HG03521 (cell line): ENCODE data around the gene CFAP99.
"Not testable (repeated sequence)": the region's sequence is repeated elsewhere in the genome, so short reads cannot be mapped to it uniquely, and the experiment has no call there.

Source experiments
- ATAC-seq: cut with Tn5 transposase; IDR thresholded peaks from one replicate; pipeline ENCODE4 v1.9.1; 2021; ENCODE audit warnings: mild to moderate bottlenecking, moderate library complexity; ENCODE audit not compliant: unreplicated experiment

Gene CFAP99

GRCh38 chr4:2465032-2465431, 46.3 kb downstream of the CFAP99 start:
- no peak for ATAC-seq

GRCh38 chr4:2465544-2465943, 46.8 kb downstream of the CFAP99 start:
- ATAC-seq = not testable (repeated sequence)

GRCh38 chr4:2468456-2469191, 49.9 kb downstream of the CFAP99 start, which contains the start of gene RNF4:
Gene RNF4, plus strand, starts transcription at chr4:2469106. Its CDS starts 21,388 bp downstream, at chr4:2490494.
- peak; percentile 77 for ATAC-seq

- peak; percentile 38 for ATAC-seq
Measured at GRCh38 chr4:2469192-2469984, 50.6 kb downstream of the CFAP99 start.

- no peak for ATAC-seq
Measured at GRCh38 chr4:2470791-2471190, 52.0 kb downstream of the CFAP99 start.

- ATAC-seq = no peak
Measured at GRCh38 chr4:2472187-2472586, 53.4 kb downstream of the CFAP99 start.

- no peak for ATAC-seq
Measured at GRCh38 chr4:2478229-2478628, 59.5 kb downstream of the CFAP99 start.

GRCh38 chr4:2480649-2481048, 61.9 kb downstream of the CFAP99 start:
- ATAC-seq = no peak

- ATAC-seq = no peak
Measured at GRCh38 chr4:2482192-2482591, 63.4 kb downstream of the CFAP99 start.

GRCh38 chr4:2482693-2483092, 63.9 kb downstream of the CFAP99 start:
- no peak for ATAC-seq

- ATAC-seq = no peak
Measured at GRCh38 chr4:2483237-2483636, 64.5 kb downstream of the CFAP99 start.

GRCh38 chr4:2484185-2484584, 65.4 kb downstream of the CFAP99 start:
- no peak for ATAC-seq

GRCh38 chr4:2484993-2485392, 66.2 kb downstream of the CFAP99 start:
- ATAC-seq = peak; percentile 61

- no peak for ATAC-seq
Measured at GRCh38 chr4:2485956-2486355, 67.2 kb downstream of the CFAP99 start.

- ATAC-seq = no peak
Measured at GRCh38 chr4:2486981-2487380, 68.2 kb downstream of the CFAP99 start.

GRCh38 chr4:2487632-2488031, 68.9 kb downstream of the CFAP99 start:
- peak; percentile 50 for ATAC-seq

- no peak for ATAC-seq
Measured at GRCh38 chr4:2489081-2489805, 70.5 kb downstream of the CFAP99 start.

- no peak for ATAC-seq
Measured at GRCh38 chr4:2489841-2490552, 71.2 kb downstream of the CFAP99 start.

- no peak for ATAC-seq
Measured at GRCh38 chr4:2492970-2493369, 74.2 kb downstream of the CFAP99 start.

GRCh38 chr4:2494992-2495391, 76.2 kb downstream of the CFAP99 start:
- ATAC-seq = no peak

GRCh38 chr4:2497324-2497723, 78.6 kb downstream of the CFAP99 start:
- no peak for ATAC-seq
